NCI-H2171 (cell line): Measurements from ENCODE around the gene WRAP53.
"Not testable (repeated sequence)": the region's sequence is repeated elsewhere in the genome, so short reads cannot be mapped to it uniquely, and the experiment has no call there.

Source experiments
- DNase-seq: peaks from one replicate; lab custom pipeline; 2025; lab: John Stamatoyannopoulos, UW

WRAP53 gene

DNA sequence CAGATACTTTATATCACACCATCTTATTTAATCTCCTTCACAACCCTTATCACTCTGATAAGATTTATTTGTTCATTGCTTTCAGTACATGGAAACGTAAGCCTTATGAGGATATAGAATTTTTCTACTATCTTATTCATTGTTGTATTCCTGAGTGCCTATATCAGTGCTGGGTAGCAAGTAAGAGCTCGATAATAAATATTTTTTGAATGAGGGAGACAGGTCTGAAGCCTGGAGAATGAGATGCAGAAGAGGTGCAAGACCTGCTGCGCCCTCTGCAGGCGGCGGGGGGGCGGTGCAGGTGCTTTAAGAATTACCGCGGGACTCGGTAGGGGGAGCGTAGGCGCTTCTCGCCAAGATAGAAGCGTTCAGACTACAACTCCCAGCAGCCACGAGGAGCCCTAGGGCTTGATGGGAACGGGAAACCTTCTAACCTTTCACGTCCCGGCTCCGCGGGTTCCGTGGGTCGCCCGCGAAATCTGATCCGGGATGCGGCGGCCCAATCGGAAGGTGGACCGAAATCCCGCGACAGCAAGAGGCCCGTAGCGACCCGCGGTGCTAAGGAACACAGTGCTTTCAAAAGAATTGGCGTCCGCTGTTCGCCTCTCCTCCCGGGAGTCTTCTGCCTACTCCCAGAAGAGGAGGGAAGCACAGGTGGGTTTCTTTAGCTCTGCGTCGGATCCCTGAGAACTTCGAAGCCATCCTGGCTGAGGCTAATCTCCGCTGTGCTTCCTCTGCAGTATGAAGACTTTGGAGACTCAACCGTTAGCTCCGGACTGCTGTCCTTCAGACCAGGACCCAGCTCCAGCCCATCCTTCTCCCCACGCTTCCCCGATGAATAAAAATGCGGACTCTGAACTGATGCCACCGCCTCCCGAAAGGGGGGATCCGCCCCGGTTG lies at the start of gene WRAP53:
Gene WRAP53 (plus strand): TSS at position 570 of the 900 bp plus-strand sequence. CDS start 172 bp downstream, at position 742.
- DNase-seq, result peak; percentile 97

DNA sequence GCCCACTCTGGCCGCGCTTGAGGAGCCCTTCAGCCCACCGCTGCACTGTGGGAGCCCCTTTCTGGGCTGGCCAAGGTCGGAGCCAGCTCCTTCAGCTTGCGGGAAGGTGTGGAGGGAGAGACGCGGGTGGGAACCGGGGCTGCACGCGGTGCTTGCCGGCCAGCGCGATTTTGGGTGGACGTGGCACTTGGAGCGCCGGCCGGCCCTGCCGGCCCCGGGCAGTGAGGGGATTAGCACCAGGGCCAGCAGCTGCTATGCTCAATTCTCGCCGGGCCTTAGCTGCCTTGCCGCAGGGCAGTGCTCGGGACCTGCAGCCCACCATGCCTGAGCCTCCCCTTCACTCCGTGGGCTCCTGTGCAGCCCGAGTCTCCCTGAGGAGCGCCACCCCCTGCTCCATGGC lies 47.5 kb upstream of the WRAP53 start:
- DNase-seq, result no peak

DNA sequence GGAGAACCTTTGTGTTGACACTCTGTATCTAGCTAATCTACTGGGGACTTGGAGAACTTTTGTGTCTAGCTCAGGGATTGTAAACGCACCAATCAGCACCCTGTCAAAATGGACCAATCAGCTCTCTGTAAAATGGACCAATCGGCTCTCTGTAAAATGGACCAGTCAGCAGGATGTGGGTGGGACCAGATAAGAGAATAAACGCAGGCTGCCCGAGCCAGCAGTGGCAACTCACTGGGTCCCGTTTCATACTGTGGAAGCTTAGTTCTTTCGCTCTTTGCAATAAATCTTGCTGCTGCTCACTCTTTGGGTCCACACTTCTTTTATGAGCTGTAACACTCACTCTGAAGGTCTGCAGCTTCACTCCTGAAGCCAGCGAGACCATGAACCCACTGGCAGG lies 46.6 kb upstream of the WRAP53 start:
- DNase-seq, result not testable (repeated sequence)

DNA sequence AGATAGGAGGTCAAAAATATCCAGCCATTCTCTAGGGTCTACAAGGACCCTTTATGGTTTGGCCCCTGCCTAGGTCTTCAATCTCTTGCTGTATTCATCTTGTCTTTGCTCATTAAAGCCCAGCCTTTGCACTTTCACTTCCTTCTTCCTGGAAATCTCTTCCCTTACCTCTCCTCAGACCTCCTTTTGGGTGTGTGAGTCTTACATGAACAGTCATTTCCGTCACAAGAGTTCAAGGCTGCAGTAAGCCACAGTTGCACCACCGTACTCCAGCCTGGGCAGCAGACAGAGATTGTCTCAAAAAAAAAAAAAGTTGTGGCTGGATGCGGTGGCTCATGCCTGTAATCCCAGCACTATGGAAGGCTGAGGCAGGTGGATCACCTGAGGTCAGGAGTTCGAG lies 43.5 kb upstream of the WRAP53 start:
- no peak for DNase-seq

DNA sequence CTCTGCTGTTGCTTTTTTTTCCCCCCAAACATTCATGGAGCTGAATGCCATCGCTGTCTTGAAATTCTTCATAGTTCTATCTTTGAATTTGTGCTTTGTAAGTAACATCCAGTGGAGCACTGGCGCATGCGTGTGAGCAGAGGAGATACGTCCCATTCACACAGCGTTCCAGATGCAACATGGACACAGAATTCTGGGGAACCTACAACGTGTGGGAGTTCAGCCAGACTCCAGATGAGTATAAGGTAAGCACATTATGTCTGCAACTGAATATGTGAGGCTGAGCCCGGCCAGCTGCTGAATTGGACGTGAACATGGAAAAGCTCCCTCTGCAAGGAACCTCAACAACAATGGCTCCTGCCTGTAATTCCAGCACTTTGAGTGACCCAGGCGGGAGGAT lies 41.8 kb upstream of the WRAP53 start:
- DNase-seq, result no peak

DNA sequence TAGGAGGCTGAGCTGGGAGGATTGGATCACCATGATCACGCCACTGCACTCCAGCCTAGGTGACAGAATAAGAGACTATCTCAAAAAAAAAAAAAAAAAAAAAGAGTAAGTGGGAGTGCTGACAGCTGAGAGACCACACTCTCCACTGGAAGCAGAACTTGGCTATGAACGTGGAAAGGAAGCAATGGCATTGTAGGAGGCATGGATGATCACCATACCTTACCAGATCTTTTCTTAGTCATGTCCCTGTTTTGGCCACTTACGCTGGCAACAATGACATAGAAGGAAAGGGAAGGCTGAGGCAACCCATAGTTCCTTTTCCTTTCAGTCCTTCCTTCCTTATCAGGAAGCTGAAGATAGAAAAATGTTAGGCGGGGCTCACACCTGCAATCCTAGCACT lies 41.3 kb upstream of the WRAP53 start:
- DNase-seq, result no peak

DNA sequence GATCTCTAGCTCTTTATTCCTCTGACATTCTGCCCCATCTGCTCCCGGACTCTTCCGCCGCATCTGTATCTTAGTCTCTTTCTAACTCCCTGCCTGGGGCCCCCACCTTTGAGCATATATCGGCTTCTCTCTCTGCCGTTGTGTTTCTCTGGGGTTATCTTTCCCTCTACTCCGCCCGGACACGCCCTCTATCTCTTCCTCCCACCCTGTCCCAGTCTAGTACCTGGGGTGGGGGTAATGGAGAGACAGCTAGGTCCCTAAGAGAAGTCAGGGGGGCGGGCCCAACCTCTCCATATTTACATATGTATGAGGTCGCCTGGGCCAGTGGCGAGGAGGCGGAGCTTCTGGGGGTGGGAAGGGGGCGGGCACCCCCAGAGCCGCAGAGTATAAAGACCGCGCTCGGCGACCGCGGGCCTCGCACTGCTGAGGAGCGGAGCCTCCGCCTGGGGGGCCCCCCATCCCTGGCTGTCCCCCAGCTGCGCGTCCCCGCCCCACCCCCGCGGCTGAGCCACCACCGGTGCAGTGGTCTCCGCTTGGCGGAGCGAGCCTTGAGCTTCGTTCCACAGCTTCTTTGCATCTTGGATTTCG lies 37.7 kb upstream of the WRAP53 start, which contains the start of gene ATP1B2:
Gene ATP1B2 (plus strand): TSS at position 418 of the 588 bp plus-strand sequence. CDS start 593 bp downstream, outside the sequence.
- peak; percentile 87 for DNase-seq

DNA sequence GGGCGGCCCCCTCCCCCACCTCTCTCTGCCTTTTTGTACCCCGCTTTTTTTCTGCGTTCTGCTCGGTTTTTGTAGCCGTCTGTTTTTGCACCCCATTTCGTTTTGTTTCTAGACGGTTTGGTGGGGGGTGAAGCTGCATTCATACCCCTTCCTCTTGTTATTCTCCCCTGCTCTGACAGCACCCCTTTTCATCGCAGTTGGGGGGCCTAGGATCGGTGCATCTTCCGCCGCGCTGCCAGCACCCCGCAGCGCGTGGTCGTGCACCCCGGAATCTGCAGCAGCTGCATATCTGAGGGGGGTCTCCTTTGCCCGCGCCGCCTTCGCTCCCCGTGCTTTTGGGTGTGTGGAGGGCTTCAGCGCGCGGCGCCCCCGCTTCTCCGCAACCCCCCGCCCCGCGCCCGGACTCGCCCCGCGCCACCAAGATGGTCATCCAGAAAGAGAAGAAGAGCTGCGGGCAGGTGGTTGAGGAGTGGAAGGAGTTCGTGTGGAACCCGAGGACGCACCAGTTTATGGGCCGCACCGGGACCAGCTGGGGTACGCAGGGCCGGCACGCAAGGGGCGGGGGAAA lies 37.1 kb upstream of the WRAP53 start:
- no peak for DNase-seq

DNA sequence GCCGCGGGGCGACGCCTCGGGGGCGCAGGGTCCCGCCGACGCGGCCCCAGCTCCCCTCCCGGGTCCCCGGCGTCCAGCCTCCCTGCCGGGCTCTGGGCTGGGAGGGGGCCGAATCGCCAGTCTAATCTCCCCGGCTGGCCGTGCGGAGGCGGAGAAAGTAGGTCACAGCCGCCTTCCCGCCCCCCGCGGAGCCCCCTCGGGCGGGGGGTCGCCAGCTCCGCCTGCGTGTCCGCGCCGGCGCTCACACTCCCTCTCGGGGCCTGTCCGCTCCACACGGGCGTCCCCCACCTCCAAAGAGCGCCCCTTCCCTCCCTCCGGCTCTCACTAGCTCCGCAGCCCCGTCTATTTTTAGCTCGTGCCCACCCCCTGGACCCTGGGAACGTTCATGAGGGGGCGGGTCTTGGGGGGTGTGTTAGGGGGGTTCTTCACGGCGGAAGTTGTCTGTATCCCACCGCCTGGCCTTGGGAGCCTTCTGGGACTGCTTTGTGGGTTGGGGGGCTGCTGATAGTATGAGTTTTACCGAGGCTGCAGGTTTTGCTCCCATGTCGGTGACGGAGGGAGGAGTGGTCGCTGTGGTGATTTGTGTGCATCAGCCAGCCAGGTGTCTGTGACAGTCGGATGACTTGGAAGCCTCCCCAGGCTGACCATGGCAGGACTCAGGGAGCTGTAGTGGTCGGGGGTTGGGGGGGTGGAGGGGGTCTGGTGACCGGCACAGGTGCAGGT lies 36.5 kb upstream of the WRAP53 start:
- no peak for DNase-seq

DNA sequence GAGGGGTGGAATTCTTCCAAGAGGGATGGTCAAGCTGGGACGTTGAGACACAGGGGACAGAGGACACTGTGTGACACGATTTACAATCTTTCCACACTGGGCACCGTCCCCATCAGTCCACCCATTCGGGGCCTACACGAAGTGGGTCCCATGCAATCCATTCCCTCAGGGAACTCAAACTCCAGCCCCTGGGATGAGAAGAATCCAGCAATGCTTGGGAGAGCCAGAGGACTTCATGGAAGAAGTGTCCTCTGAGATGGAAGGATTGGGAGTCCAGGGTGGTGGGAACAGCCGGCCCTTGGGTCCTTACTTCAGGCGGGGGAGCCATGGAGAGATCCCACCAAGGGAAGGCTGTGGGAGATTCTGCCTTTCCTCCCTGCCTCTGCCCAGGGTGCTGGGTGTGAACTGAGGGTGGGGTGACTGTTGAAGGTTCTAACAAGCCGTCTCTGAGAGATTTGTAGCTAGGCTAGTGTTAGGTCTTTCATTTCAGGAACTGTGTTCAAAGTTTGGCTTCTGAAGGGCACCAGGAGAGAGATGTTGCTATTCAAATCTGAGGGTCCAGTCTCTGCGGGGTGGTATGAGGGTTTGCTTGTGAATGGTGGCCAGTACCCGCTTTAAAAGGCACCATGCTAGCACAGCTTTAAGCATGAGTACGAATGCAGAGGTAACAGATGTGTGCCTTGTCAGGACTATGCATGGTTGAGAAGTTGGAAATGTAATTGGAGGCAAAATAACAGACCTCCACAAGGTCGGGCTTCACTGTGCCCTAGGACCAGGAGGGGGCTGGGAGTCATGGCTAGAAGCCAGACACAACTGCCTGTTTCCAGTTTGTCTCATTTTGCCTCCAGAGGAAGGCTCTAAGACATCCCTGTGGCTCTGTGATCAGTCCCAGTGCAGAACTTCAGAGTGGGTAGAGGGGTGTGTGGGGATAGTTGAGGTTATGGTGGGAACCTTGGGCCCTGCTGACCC lies 35.6 kb upstream of the WRAP53 start:
- no peak for DNase-seq

DNA sequence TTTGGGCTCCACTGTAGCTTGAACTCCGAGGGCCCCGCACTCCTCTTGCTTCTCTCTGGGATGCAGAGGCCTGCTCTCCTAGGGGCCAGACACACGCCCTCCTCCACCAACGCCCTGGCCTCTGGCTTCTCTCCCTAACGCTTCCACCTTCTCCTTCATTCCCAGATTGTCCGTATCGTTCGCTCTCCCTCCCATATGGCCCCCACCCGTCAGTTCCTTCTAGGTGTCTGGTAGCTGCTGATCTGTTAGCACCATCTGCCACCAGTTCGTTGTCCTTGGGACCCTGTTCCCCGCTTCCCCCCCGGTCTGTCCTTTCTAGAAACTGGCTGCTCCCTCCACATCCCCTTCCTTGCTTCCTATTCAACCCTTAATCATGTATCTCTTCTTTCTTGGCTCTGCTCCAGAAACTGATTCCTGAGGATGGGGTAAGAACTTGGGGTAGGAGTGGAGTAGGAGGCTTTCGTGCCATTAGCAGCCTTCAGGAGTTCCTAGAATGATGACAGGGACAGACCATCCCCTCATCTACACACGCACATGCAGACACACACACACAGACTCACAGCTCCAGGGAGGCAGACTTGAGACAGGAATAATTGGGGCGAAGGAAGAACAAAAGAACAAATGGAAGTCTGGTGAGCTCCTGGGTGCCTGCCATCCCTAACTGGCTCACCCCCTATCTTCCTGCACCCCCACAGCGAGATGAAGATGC lies 33.3 kb upstream of the WRAP53 start:
- DNase-seq, result no peak

DNA sequence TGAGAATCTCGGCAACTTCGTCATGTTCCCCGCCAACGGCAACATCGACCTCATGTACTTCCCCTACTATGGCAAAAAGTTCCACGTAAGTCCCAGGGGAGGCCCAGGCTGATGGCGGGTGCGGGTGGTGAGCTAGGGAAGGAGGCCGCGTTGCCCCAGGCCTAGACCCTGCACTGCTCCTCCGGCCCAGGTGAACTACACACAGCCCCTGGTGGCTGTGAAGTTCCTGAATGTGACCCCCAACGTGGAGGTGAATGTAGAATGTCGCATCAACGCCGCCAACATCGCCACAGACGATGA lies 32.8 kb upstream of the WRAP53 start:
- no peak for DNase-seq

DNA sequence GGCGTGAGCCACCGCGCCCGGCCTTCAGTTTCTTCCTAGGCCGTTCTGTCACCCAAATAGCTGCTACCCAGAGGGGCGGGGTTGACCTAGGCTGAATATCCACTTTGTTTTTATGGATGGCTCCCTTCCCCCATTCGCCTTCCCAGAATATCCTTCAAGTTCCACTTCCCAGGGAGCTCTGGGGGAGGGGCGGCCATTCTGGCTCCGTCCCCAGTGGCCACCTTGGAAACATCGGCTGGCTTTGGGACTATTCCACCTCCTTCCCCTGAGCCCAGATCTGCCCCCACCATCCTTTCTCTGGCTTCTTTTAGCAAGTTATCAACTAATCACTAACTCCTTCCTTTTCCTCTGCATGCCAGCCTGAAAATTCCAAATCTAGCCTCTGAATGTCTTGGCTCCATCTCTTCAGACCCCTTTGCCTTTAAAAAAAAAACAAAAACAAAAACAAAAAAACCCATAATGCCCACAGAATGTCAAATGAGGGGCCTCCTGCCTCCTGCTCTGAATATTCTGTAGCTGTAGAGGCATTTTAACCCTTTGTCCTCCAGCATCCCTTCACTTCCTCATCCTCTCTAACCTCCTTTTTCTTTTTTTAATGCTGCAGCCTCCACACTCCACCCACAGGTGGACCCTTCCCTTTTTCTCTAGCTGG lies 31.2 kb upstream of the WRAP53 start:
- no peak for DNase-seq

DNA sequence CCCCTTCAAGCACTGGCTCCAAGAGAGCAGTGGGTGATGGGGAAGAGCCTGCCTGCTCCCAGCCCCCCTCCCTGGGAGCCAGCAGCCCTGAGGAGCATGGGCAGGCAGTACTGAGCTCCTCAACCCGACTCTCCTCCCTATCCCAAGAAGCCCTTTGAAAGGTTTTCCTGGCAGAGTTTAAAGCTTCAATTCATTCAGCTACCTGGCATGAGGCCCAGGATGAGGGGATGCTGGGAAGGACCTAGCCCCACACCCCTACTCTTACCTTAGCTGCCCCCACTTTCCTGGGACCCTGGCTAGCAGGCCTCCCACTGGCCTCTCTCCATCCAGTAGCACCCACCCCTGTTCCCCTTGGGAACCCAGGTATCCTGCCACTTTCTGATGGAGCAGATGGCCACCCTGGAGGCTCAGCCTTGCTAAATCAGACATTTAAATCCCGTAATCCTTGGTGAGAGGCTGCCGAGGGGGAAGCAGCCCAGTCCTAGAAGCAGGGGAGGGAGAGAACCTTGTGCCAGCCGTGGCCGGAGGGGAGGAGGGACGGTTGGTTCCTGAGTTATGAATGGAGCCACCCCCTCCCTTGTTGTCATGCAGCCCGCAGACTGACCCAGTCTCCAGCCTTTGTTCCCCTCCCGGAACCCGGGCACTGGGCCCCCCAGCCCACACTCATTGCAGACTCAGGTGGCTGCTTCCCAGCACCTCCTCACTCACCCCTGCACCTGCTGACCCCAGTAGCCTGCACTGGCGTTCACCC lies 20.4 kb upstream of the WRAP53 start:
- DNase-seq, result no peak

DNA sequence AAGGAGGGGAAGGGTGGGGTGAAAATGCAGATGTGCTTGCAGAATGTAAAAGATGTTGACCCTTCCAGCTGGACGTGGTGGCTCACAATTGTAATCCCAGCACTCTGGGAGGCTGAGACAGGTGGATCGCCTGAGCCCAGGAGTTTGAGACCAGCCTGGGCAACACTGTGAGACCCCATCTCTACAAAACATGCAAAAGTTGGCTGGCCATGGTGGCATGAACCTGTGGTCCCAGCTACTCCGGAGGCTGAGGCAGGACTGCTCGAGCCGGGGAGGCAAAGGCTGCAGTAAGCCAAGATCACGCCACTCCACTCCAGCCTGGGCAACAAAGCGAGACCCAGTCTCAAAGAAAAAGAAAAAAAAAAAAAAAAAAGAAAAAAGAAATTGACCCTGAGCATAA lies 19.8 kb upstream of the WRAP53 start:
- DNase-seq, result no peak

DNA sequence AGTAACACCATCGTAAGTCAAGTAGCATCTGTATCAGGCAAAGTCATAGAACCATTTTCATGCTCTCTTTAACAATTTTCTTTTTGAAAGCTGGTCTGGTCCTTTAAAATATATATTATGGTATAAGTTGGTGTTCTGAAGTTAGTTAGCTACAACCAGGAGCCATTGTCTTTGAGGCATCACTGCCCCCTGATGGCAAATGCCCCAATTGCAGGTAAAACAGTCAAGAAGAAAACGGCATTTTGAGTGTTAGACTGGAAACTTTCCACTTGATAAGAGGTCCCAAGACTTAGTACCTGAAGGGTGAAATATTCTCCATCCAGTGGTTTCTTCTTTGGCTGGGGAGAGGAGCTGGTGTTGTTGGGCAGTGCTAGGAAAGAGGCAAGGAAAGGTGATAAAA lies 15.0 kb upstream of the WRAP53 start:
- DNase-seq, result no peak

DNA sequence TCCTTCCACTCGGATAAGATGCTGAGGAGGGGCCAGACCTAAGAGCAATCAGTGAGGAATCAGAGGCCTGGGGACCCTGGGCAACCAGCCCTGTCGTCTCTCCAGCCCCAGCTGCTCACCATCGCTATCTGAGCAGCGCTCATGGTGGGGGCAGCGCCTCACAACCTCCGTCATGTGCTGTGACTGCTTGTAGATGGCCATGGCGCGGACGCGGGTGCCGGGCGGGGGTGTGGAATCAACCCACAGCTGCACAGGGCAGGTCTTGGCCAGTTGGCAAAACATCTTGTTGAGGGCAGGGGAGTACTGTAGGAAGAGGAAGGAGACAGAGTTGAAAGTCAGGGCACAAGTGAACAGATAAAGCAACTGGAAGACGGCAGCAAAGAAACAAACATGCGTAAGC lies 13.3 kb upstream of the WRAP53 start:
- no peak for DNase-seq

DNA sequence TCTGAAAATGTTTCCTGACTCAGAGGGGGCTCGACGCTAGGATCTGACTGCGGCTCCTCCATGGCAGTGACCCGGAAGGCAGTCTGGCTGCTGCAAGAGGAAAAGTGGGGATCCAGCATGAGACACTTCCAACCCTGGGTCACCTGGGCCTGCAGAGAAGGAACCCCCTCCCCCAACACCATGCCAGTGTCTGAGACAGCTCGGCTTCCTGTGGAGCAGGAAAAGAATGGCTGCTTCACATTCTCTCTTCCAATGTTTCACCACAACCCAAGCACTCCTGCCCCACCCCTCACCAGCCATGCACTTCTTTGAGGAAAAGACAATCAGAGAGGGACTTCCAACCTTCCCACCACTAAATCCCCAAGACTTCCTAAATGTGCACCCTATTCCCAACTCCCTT lies 11.7 kb upstream of the WRAP53 start:
- no peak for DNase-seq

DNA sequence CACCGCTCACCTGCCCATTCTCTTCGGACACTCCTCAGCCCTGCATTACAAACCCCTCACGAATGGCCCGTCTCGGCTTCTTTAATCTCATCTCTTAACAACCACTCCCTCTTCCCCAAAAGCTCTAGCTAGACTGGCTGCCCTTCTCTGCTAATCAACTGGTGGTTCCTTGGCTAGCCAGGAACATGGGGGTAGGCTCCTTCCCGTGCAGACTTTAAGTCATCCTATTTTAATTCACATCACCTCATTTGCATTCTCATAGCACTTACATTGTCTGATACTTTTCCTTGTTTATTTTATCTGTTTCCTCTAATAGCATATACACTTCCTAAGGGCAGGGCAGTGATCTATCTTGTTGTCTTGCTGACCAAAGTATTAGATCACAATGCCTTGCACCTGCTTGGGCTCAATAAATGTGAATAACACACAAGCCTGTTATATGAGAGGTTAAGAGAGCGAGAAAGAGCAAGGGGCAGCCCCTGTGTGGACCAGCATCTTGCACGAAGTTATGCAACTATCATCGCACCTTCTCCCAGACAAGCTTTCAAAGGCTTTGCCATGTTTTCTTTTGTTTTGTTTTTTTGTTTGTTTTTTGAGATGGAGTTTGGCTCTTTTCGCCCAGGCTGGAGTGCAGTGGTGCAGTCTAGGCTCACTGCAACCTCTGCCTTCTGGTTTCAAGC lies 10.7 kb upstream of the WRAP53 start:
- DNase-seq, result no peak
